H1 (cell line): ENCODE results near the gene TXK. TPM values are rescaled to one million over a fixed set of nuclear protein-coding genes. Genes with fewer than 3 reads are reported as not detected.

Source experiments
- CTCF ChIA-PET: fragments of 300-600 bp; sonication (Branson Sonifier 250); formaldehyde crosslinking; loops from one replicate; lab custom pipeline; 2021; ENCODE audit not compliant: partially characterized antibody; lab: Charles Lee
- POLR2A ChIA-PET: fragments of 300-600 bp; sonication (Branson Sonifier 250); formaldehyde crosslinking; loops from one replicate; lab custom pipeline; 2021; ENCODE audit warnings: inconsistent platforms; ENCODE audit not compliant: partially characterized antibody; lab: Charles Lee
- DNase-seq, 2 experiments: peaks; one replicate each; pipeline versions ENCODE4 v3.0.0 to v3.0.0-alpha.2; 2010 to 2022; ENCODE audit warnings: low spot score in 2 of 2, low read depth in 1 of 2, mixed read lengths in 1 of 2
- FAIRE-seq: peaks from 2 replicates; lab custom pipeline; 2011; peaks lifted over from hg19 to GRCh38; lab: Jason Lieb, UNC
- H2AFZ ChIP-seq: 2 replicates; pipeline ENCODE4 v1.8.1; 2012; ENCODE audit warnings: low read length, inconsistent platforms
- H2AK5ac ChIP-seq: 2 replicates; pipeline ENCODE4 v1.6.1; 2013; ENCODE audit warnings: low read depth, low read length
- H2BK120ac ChIP-seq: replicated peaks from 2 replicates; pipeline ENCODE3; 2013; ENCODE audit warnings: low read depth, low read length, inconsistent platforms
- H2BK12ac ChIP-seq: 2 replicates; pipeline ENCODE4 v1.6.1; 2013; ENCODE audit warnings: low read depth, low read length
- H2BK15ac ChIP-seq: 2 replicates; pipeline ENCODE4 v1.6.1; 2013; ENCODE audit warnings: low read length
- H2BK20ac ChIP-seq: 2 replicates; pipeline ENCODE4 v1.6.1; 2013; ENCODE audit warnings: low read length
- H2BK5ac ChIP-seq: 2 replicates; pipeline ENCODE4 v1.6.1; 2013; ENCODE audit warnings: low read depth, low read length
- H3K14ac ChIP-seq: 2 replicates; pipeline ENCODE4 v1.6.1; 2013; ENCODE audit warnings: inconsistent platforms; ENCODE audit not compliant: insufficient read length
- H3K18ac ChIP-seq: 2 replicates; pipeline ENCODE4 v1.6.1; 2013; ENCODE audit warnings: low read length; ENCODE audit errors: extremely low read depth
- H3K23ac ChIP-seq: 2 replicates; pipeline ENCODE4 v1.6.1; 2013; ENCODE audit warnings: inconsistent platforms; ENCODE audit not compliant: insufficient read length
- H3K23me2 ChIP-seq: 2 replicates; pipeline ENCODE4 v1.6.1; 2013; ENCODE audit warnings: low read depth, low read length
- H3K27ac ChIP-seq: 2 replicates; pipeline ENCODE4 v1.6.1; 2011; ENCODE audit warnings: low read depth, low read length, inconsistent platforms
- H3K27me3 ChIP-seq, 4 experiments: replicated peaks in 1 of 4; 1 replicate in 1 of 4; 2 replicates in 3 of 4; pipeline versions ENCODE4 v1.6.1 to v1.8.1; 2011 to 2013; ENCODE audit warnings: low read length in 3 of 4, mild to moderate bottlenecking in 3 of 4, inconsistent platforms in 2 of 4, mixed read lengths in 2 of 4, moderate library complexity in 1 of 4; ENCODE audit not compliant: control insufficient read depth in 3 of 4, insufficient read depth in 3 of 4; ENCODE audit errors: extremely low read depth in 1 of 4
- H3K36me3 ChIP-seq, 4 experiments: 2 replicates each; pipeline versions ENCODE4 v1.6.1 to v1.8.1; 2011 to 2013; ENCODE audit warnings: mild to moderate bottlenecking in 4 of 4, low read length in 3 of 4, moderate library complexity in 2 of 4, control low read depth in 1 of 4, inconsistent platforms in 1 of 4; ENCODE audit not compliant: insufficient read depth in 4 of 4, control insufficient read depth in 2 of 4
- H3K4ac ChIP-seq: replicated peaks from 2 replicates; pipeline ENCODE3; 2013; ENCODE audit warnings: low read length, low read depth, mixed read lengths, inconsistent platforms; ENCODE audit not compliant: insufficient read length
- H3K4me1 ChIP-seq, 4 experiments: replicated peaks in 1 of 4; 1 replicate in 1 of 4; 2 replicates in 3 of 4; pipeline versions ENCODE4 v1.6.1 to v1.8.1; 2011 to 2013; ENCODE audit warnings: low read length in 3 of 4, inconsistent platforms in 2 of 4, mixed read lengths in 1 of 4; ENCODE audit not compliant: insufficient read depth in 4 of 4, control insufficient read depth in 3 of 4
- H3K4me2 ChIP-seq, 2 experiments: 2 replicates each; pipeline versions ENCODE4 v1.6.1 to v1.8.1; 2011 to 2013; ENCODE audit warnings: low read depth in 2 of 2, low read length in 2 of 2, control low read depth in 1 of 2, inconsistent platforms in 1 of 2, mild to moderate bottlenecking in 1 of 2; ENCODE audit not compliant: insufficient read depth in 1 of 2
- H3K4me3 ChIP-seq, 4 experiments: fragments of 200-600, 300-600 bp in 1 of 4; sonication (generic), shearing (Covaris generic), sonication (Bioruptor Twin) in 1 of 4; 2 replicates each; pipeline versions ENCODE4 v1.5.1 to v1.8.1; 2011 to 2016; ENCODE audit warnings: low read length in 4 of 4, low read depth in 3 of 4, control low read depth in 2 of 4, inconsistent platforms in 2 of 4, mild to moderate bottlenecking in 2 of 4, mixed read lengths in 1 of 4, moderate library complexity in 1 of 4; ENCODE audit not compliant: insufficient read depth in 2 of 4; ENCODE audit errors: extremely low read depth in 1 of 4
- H3K56ac ChIP-seq: replicated peaks from 2 replicates; pipeline ENCODE3; 2013; ENCODE audit warnings: low read depth, mild to moderate bottlenecking, mixed read lengths, low read length, inconsistent platforms; ENCODE audit not compliant: insufficient read length
- H3K79me1 ChIP-seq: 2 replicates; pipeline ENCODE4 v1.6.1; 2013; ENCODE audit warnings: low read depth, low read length, control low read depth
- H3K79me2 ChIP-seq, 2 experiments: 2 replicates each; pipeline versions ENCODE4 v1.6.1 to v1.8.1; 2012 to 2013; ENCODE audit warnings: low read length in 2 of 2, mild to moderate bottlenecking in 2 of 2, inconsistent platforms in 1 of 2; ENCODE audit not compliant: insufficient read depth in 2 of 2, control insufficient read depth in 1 of 2
- H3K9ac ChIP-seq, 4 experiments: replicated peaks in 1 of 4; 1 replicate in 1 of 4; 2 replicates in 3 of 4; pipeline versions ENCODE4 v1.6.1 to v1.8.1; 2011 to 2013; ENCODE audit warnings: low read depth in 3 of 4, low read length in 3 of 4, control low read depth in 2 of 4, mild to moderate bottlenecking in 2 of 4, moderate library complexity in 2 of 4, inconsistent platforms in 1 of 4; ENCODE audit errors: extremely low read depth in 1 of 4
- H3K9me3 ChIP-seq, 2 experiments: 2 replicates each; pipeline versions ENCODE4 v1.6.1 to v1.8.1; 2012 to 2013; ENCODE audit warnings: mild to moderate bottlenecking in 2 of 2, moderate library complexity in 2 of 2, control low read depth in 1 of 2, inconsistent platforms in 1 of 2, low read depth in 1 of 2, low read length in 1 of 2, mixed read lengths in 1 of 2; ENCODE audit not compliant: insufficient read depth in 2 of 2
- H4K20me1 ChIP-seq, 2 experiments: replicated peaks in 1 of 2; 2 replicates each; pipeline versions ENCODE3 to v1.8.1; 2011 to 2013; ENCODE audit warnings: inconsistent platforms in 2 of 2, low read length in 2 of 2, mild to moderate bottlenecking in 1 of 2; ENCODE audit not compliant: insufficient read depth in 2 of 2, control insufficient read depth in 1 of 2
- H4K5ac ChIP-seq: 2 replicates; pipeline ENCODE4 v1.6.1; 2013; ENCODE audit warnings: low read length, low read depth, mixed read lengths, inconsistent platforms; ENCODE audit not compliant: insufficient read length
- H4K8ac ChIP-seq: 2 replicates; pipeline ENCODE4 v1.8.0; 2013; ENCODE audit warnings: mild to moderate bottlenecking, moderate library complexity, low read length, inconsistent platforms; ENCODE audit not compliant: insufficient read depth; ENCODE audit errors: extremely low read depth
- H4K91ac ChIP-seq: replicated peaks from 2 replicates; pipeline ENCODE3; 2013; ENCODE audit warnings: low read length, mixed read lengths, inconsistent platforms; ENCODE audit not compliant: insufficient read length
- ASH2L ChIP-seq: fragments of 200-600, 300-600 bp; sonication (generic); IDR thresholded peaks from one replicate; pipeline ENCODE4 v1.7.1; 2017; ENCODE audit warnings: low read length
- CREB1 ChIP-seq: IDR thresholded peaks from 2 replicates; pipeline ENCODE4 v1.6.1; 2012; ENCODE audit warnings: inconsistent platforms
- EGR1 ChIP-seq: IDR thresholded peaks from 2 replicates; pipeline ENCODE4 v1.6.1; 2011; ENCODE audit warnings: low read depth, low read length, borderline replicate concordance
- SIRT6 ChIP-seq: IDR thresholded peaks from one replicate; pipeline ENCODE4 v1.7.1; 2012; ENCODE audit warnings: low read length, inconsistent platforms
- SIX5 ChIP-seq: IDR thresholded peaks from 2 replicates; pipeline ENCODE4 v1.6.1; 2011; ENCODE audit warnings: mild to moderate bottlenecking, low read depth, low read length
- SP2 ChIP-seq: IDR thresholded peaks from 2 replicates; pipeline ENCODE4 v1.6.1; 2012; ENCODE audit warnings: mild to moderate bottlenecking, low read length, inconsistent platforms
- TAF1 ChIP-seq: IDR thresholded peaks from 2 replicates; pipeline ENCODE4 v1.6.1; 2011; ENCODE audit warnings: mild to moderate bottlenecking, low read depth, low read length
- TCF12 ChIP-seq: IDR thresholded peaks from 2 replicates; pipeline ENCODE4 v1.6.1; 2011; ENCODE audit warnings: low read depth, mild to moderate bottlenecking, low read length
- YY1 ChIP-seq: IDR thresholded peaks from 2 replicates; pipeline ENCODE4 v1.6.1; 2011; ENCODE audit warnings: low read depth, mild to moderate bottlenecking, low read length
- WGBS, 2 experiments: shearing (Covaris generic) in 1 of 2; methylation state at CpG; one replicate each; pipeline versions ENCODE4 v1.1.6 to v1.1.7; 2013 to 2015; ENCODE audit warnings: low lambda C conversion rate in 2 of 2, mixed read lengths in 2 of 2, inconsistent platforms in 1 of 2, low coverage in 1 of 2, missing lambda C conversion rate in 1 of 2; ENCODE audit not compliant: insufficient replicate concordance in 2 of 2, insufficient coverage in 1 of 2, insufficient read length in 1 of 2; ENCODE audit errors: extremely low coverage in 1 of 2, missing lambda C conversion rate in 1 of 2; 5-methylcytosine and 5-hydroxymethylcytosine counted together
- polyA plus RNA-seq, 7 experiments: library from polyadenylated mRNA; depleted of rRNA in 3 of 7; stranded (reverse) in 5 of 7; unstranded in 2 of 7; fragments of >200 nt in 5 of 7; fragments of 200-250 nt in 2 of 7; gene quantifications; 1 replicate in 5 of 7; 2 replicates in 1 of 7; 4 replicates in 1 of 7; pipeline versions ENCODE4 v1.2.1 to v1.2.3, GENCODE V29; 2011 to 2013; ENCODE audit warnings: missing spikeins in 2 of 7, mixed read lengths in 2 of 7
- total RNA-seq: library from RNA; stranded (reverse); fragmentation: NEBNext Ultra II Directional; extraction: Animal tissue kit (Norgen Biotek cat#: 25700); gene quantifications from 2 replicates; pipeline ENCODE4 v1.2.1, GENCODE V29; 2021
- TF ChIP-seq, protein P1 (sequence below): IDR thresholded peaks from 2 replicates; pipeline ENCODE4 v1.6.1; 2011; ENCODE audit warnings: low read length, improper control_type of control experiment
- TF ChIP-seq, protein P2 (sequence below): IDR thresholded peaks from 2 replicates; pipeline ENCODE4 v1.6.1; 2012; ENCODE audit warnings: low read length, inconsistent platforms

The TXK gene
- total and polyA plus RNA-seq, 2 of the 8 experiments (the other 6 are each of a cell fraction or from before 2014, with no cell fraction given): not detected

DNA sequence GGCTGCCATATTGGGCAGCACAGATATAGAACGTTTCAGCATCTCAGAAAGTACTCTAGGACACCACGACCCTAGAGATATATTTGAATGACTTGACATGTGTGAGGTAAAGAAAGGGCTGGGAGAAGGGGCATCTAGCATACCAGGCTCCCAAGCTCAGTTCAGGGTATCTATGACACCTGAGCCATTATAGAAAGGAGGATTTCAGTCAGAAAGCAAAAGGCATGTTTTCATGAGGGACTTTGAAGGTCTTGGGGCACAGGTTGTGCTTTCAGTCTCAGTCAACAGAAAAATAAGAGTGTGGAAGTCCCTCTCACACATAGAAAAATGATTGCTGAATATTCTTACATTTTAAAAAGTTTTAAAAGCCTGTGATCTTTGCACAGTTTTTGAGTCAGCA lies 65.9 kb downstream of the TXK start:
- no peak overlapping the region for H4K5ac ChIP-seq
- H4K20me1 ChIP-seq: no peaks in the 10 kb centered on the region
- POLR2A ChIA-PET: no interaction called here
- no peaks in the 10 kb centered on the region for H3K27me3 ChIP-seq
- no peaks in the 10 kb centered on the region for H3K79me2 ChIP-seq
- H3K9ac ChIP-seq: no peak overlapping the region
- no peak overlapping the region for H2AK5ac ChIP-seq
- no peak overlapping the region for H3K4me3 ChIP-seq
- H3K56ac ChIP-seq: no peak overlapping the region
- FAIRE-seq: no peak
- no peak overlapping the region for H2BK5ac ChIP-seq
- H3K14ac ChIP-seq: no peak overlapping the region
- no peak for DNase-seq
- H3K23me2 ChIP-seq: no peaks in the 10 kb centered on the region
- no peak overlapping the region for H2BK20ac ChIP-seq
- CTCF ChIA-PET: interaction anchor here (0.7 to 2.9 kb wide), 4 partner anchors 19 to 874 kb away, joined by 3 to 9 read pairs (median 3); no protein-coding TSS in a partner anchor
- no peaks in the 10 kb centered on the region for H3K36me3 ChIP-seq
- no peak overlapping the region for H4K8ac ChIP-seq
- H3K27ac ChIP-seq: no peak overlapping the region
- H4K91ac ChIP-seq: no peak overlapping the region
- H3K4me1 ChIP-seq: no peaks in the 10 kb centered on the region
- H3K79me1 ChIP-seq: no peaks in the 10 kb centered on the region
- no peak overlapping the region for H2AFZ ChIP-seq
- no peak overlapping the region for H3K18ac ChIP-seq
- no peaks in the 10 kb centered on the region for H3K9me3 ChIP-seq
- WGBS, 2 experiments: 76% methylated on average over 2 of the region's 2 CpGs; no CpG with 5 or more reads in 1 of the 2 experiments
- TF ChIP-seq, protein P1, sequence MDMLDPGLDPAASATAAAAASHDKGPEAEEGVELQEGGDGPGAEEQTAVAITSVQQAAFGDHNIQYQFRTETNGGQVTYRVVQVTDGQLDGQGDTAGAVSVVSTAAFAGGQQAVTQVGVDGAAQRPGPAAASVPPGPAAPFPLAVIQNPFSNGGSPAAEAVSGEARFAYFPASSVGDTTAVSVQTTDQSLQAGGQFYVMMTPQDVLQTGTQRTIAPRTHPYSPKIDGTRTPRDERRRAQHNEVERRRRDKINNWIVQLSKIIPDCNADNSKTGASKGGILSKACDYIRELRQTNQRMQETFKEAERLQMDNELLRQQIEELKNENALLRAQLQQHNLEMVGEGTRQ: no peak
- TF ChIP-seq, protein P2, sequence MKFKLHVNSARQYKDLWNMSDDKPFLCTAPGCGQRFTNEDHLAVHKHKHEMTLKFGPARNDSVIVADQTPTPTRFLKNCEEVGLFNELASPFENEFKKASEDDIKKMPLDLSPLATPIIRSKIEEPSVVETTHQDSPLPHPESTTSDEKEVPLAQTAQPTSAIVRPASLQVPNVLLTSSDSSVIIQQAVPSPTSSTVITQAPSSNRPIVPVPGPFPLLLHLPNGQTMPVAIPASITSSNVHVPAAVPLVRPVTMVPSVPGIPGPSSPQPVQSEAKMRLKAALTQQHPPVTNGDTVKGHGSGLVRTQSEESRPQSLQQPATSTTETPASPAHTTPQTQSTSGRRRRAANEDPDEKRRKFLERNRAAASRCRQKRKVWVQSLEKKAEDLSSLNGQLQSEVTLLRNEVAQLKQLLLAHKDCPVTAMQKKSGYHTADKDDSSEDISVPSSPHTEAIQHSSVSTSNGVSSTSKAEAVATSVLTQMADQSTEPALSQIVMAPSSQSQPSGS: no peak
- TF ChIP-seq YY1: no peak
- TF ChIP-seq SP2: no peak
- no peak for TF ChIP-seq EGR1
- no peak for TF ChIP-seq SIX5
- TF ChIP-seq SIRT6: no peak
- TF ChIP-seq TAF1: no peak
- TF ChIP-seq TCF12: no peak
- TF ChIP-seq CREB1: no peak
- TF ChIP-seq ASH2L: no peak
- H2BK15ac ChIP-seq: no peak overlapping the region
- no peak overlapping the region for H3K23ac ChIP-seq
- H3K4ac ChIP-seq: no peak overlapping the region
- H2BK120ac ChIP-seq: no peak overlapping the region
- H3K4me2 ChIP-seq: no peak overlapping the region
- H2BK12ac ChIP-seq: no peak overlapping the region
